GM12878 (cell line): ENCODE results near the gene TP63. TPM values are rescaled to one million over a fixed set of nuclear protein-coding genes. Genes with fewer than 3 reads are reported as not detected.

Source experiments
- ATAC-seq: fragments of 200-7000 bp; cut with Tn5 transposase; 3 replicates; pipeline ENCODE4 v1.9.1; 2020; ENCODE audit warnings: mild to moderate bottlenecking, moderate library complexity
- Bru-seq: library from RNA; stranded (reverse); fragments of 400-500 nt; gene quantifications from one replicate; lab custom pipeline; 2021; lab: Mats Ljungman, UMichigan
- BruChase-seq, 2 experiments: library from RNA; stranded (reverse); fragments of 400-500 nt; gene quantifications; one replicate each; lab custom pipeline; 2021; lab: Mats Ljungman, UMichigan
- BruUV-seq: library from RNA; stranded (reverse); fragments of 400-500 nt; replicated peaks from 2 replicates; lab custom pipeline; 2021; lab: Mats Ljungman, UMichigan
- CTCF ChIA-PET: fragments of 300-600 bp; sonication (Branson Sonifier 250); formaldehyde crosslinking; extraction: SDS; loops from one replicate; lab custom pipeline; 2021; ENCODE audit warnings: inconsistent platforms; lab: Yijun Ruan, JAX
- POLR2A ChIA-PET: fragments of 350-600 bp; formaldehyde crosslinking; extraction: SDS; loops from one replicate; lab custom pipeline; 2021; ENCODE audit warnings: inconsistent platforms; lab: Charles Lee
- RAD21 ChIA-PET: fragments of 300-600 bp; sonication (Branson Sonifier 250); formaldehyde crosslinking; loops from one replicate; lab custom pipeline; 2023; ENCODE audit warnings: antibody characterized with exemption; ENCODE audit not compliant: unreplicated experiment; lab: Charles Lee
- SMC1A ChIA-PET: fragments of 300-600 bp; sonication (Branson Sonifier 250); formaldehyde crosslinking; loops from one replicate; lab custom pipeline; 2023; ENCODE audit not compliant: unreplicated experiment, uncharacterized antibody; lab: Charles Lee
- DNase-seq: peaks from one replicate; pipeline ENCODE4 v3.0.0-alpha.2; 2011; ENCODE audit warnings: low read depth, low spot score
- FAIRE-seq: peaks from 3 replicates; lab custom pipeline; 2011; peaks lifted over from hg19 to GRCh38; lab: Jason Lieb, UNC
- H2AFZ ChIP-seq: 2 replicates; pipeline ENCODE4 v1.6.0; 2011; ENCODE audit warnings: low read depth, low read length, control low read depth; ENCODE audit not compliant: control insufficient read depth
- H3K27ac ChIP-seq: 2 replicates; pipeline ENCODE4 v1.5.1; 2011; ENCODE audit warnings: control low read depth; ENCODE audit not compliant: control insufficient read depth, insufficient read depth
- H3K27me3 ChIP-seq, 2 experiments: replicated peaks in 1 of 2; 2 replicates each; pipeline versions ENCODE4 v1.6.0 to v1.6.1; 2011; ENCODE audit warnings: low read length in 1 of 2; ENCODE audit not compliant: control insufficient read depth in 2 of 2, insufficient read depth in 2 of 2
- H3K36me3 ChIP-seq, 2 experiments: 2 replicates each; pipeline ENCODE4 v1.5.1; 2011; ENCODE audit warnings: low read length in 1 of 2; ENCODE audit not compliant: control insufficient read depth in 2 of 2, insufficient read depth in 2 of 2
- H3K4me1 ChIP-seq: 2 replicates; pipeline ENCODE4 v1.6.1; 2011; ENCODE audit warnings: mild to moderate bottlenecking, low read length, moderate library complexity, mixed read lengths; ENCODE audit not compliant: control insufficient read depth, insufficient read depth
- H3K4me2 ChIP-seq: 2 replicates; pipeline ENCODE4 v1.6.0; 2011; ENCODE audit warnings: control low read depth; ENCODE audit not compliant: control insufficient read depth, insufficient read depth
- H3K4me3 ChIP-seq: fragments of 200-600 bp; sonication (generic); 2 replicates; pipeline ENCODE4 v1.5.1; 2016
- H3K79me2 ChIP-seq: 2 replicates; pipeline ENCODE4 v1.6.0; 2011; ENCODE audit warnings: low read length; ENCODE audit not compliant: control insufficient read depth, insufficient read depth
- H3K9ac ChIP-seq: 2 replicates; pipeline ENCODE4 v1.8.0; 2011; ENCODE audit warnings: low read length, control low read depth, mixed read lengths; ENCODE audit not compliant: control insufficient read depth, insufficient read depth
- H3K9me3 ChIP-seq: replicated peaks from 3 replicates; pipeline ENCODE4 v1.5.1; 2011; ENCODE audit warnings: mild to moderate bottlenecking, low read length; ENCODE audit not compliant: control insufficient read depth, insufficient read depth
- H4K20me1 ChIP-seq: 2 replicates; pipeline ENCODE4 v1.6.0; 2011; ENCODE audit not compliant: control insufficient read depth, insufficient read depth
- DPF2 ChIP-seq: fragments of 450-650 bp; IDR thresholded peaks from 2 replicates; pipeline ENCODE4 v1.6.1; 2017; ENCODE audit warnings: mild to moderate bottlenecking
- EP300 ChIP-seq, 2 experiments: fragments of 150-350 bp in 1 of 2; IDR thresholded peaks; 2 replicates each; pipeline ENCODE4 v1.6.1; 2011 to 2012; ENCODE audit warnings: low read depth in 2 of 2, low read length in 2 of 2, borderline replicate concordance in 1 of 2, improper control_type of control experiment in 1 of 2, inconsistent platforms in 1 of 2; ENCODE audit not compliant: control insufficient read depth in 1 of 2
- ESRRA ChIP-seq: IDR thresholded peaks from 2 replicates; pipeline ENCODE4 v1.6.1; 2012; ENCODE audit warnings: mild to moderate bottlenecking, low read length, improper control_type of control experiment
- MEF2B ChIP-seq: fragments of 450-650 bp; IDR thresholded peaks from 2 replicates; pipeline ENCODE4 v1.6.1; 2018; ENCODE audit warnings: mild to moderate bottlenecking, moderate library complexity; ENCODE audit not compliant: partially characterized antibody, poor library complexity, severe bottlenecking
- POLR2A ChIP-seq: IDR thresholded peaks from 2 replicates; pipeline ENCODE4 v1.6.1; 2011; ENCODE audit warnings: low read depth, mild to moderate bottlenecking, low read length
- RUNX3 ChIP-seq: IDR thresholded peaks from 2 replicates; pipeline ENCODE4 v1.6.1; 2012; ENCODE audit warnings: low read length, inconsistent platforms
- TAF1 ChIP-seq: IDR thresholded peaks from 2 replicates; pipeline ENCODE4 v1.6.1; 2011; ENCODE audit warnings: mild to moderate bottlenecking, low read depth, low read length, borderline replicate concordance
- TARDBP ChIP-seq: IDR thresholded peaks from 2 replicates; pipeline ENCODE4 v1.6.1; 2016; ENCODE audit warnings: borderline replicate concordance
- YBX1 ChIP-seq: fragments of 450-650 bp; IDR thresholded peaks from 2 replicates; pipeline ENCODE4 v1.6.1; 2016; ENCODE audit warnings: antibody characterized with exemption
- ZNF217 ChIP-seq: fragments of 450-650 bp; IDR thresholded peaks from 2 replicates; pipeline ENCODE4 v1.6.1; 2017; ENCODE audit warnings: antibody characterized with exemption, mild to moderate bottlenecking
- ZNF24 ChIP-seq: fragments of 450-650 bp; IDR thresholded peaks from 2 replicates; pipeline ENCODE4 v1.6.1; 2017; ENCODE audit warnings: antibody characterized with exemption, mild to moderate bottlenecking
- ZNF274 ChIP-seq: IDR thresholded peaks from one replicate; pipeline ENCODE4 v1.8.0; 2011; ENCODE audit not compliant: insufficient read length, insufficient read depth
- in situ Hi-C: fragments of 300-500 bp; cut with MboI; formaldehyde crosslinking; loops from 9 replicates; pipeline ENCODE4 v1.14.3; 2018; ENCODE audit warnings: mixed read lengths
- intact Hi-C: fragments of 100-400 bp; cut with micrococcal nuclease; formaldehyde crosslinking; loops from one replicate; pipeline ENCODE4 v1.14.2; 2022; ENCODE audit not compliant: unreplicated experiment
- long read RNA-seq, 2 experiments: library from polyadenylated mRNA; unstranded; transcript quantifications; one replicate each; pipeline ENCODE4 v2.0.0, GENCODE V29; 2019 to 2020
- polyA minus RNA-seq, 3 experiments: library from RNA; depleted of rRNA, polyadenylated mRNA; stranded (reverse); fragments of >200 nt; gene quantifications; 2 replicates each; pipeline ENCODE4 v1.2.3, GENCODE V29; 2011
- polyA plus RNA-seq, 11 experiments: library from polyadenylated mRNA; depleted of rRNA in 4 of 11; unstranded in 6 of 11; stranded (reverse) in 5 of 11; fragments of >200 nt; fragmentation: Nextera tagmentation in 4 of 11; fragmentation: Illumina TruSeq in 1 of 11; extraction: Ambion mirVana in 4 of 11; extraction: Trizol in 1 of 11; gene quantifications; 1 replicate in 1 of 11; 2 replicates in 10 of 11; pipeline versions ENCODE4 v1.2.1 to v1.2.3, GENCODE V29; 2011 to 2016; ENCODE audit warnings: inconsistent platforms in 2 of 11, missing spikeins in 2 of 11, low read depth in 1 of 11
- total RNA-seq, 4 experiments: library from RNA; depleted of rRNA in 3 of 4; stranded (reverse); fragments of >200 nt in 3 of 4; fragmentation: Illumina TruSeq in 1 of 4; extraction: Trizol in 1 of 4; gene quantifications; 2 replicates each; pipeline versions ENCODE4 v1.2.1 to v1.2.3, GENCODE V29; 2013 to 2021
- TF ChIP-seq, protein P1 (sequence below): fragments of 450-650 bp; IDR thresholded peaks from 2 replicates; pipeline ENCODE4 v1.6.1; 2017; ENCODE audit warnings: borderline replicate concordance
- TF ChIP-seq, protein P2 (sequence below): IDR thresholded peaks from 2 replicates; pipeline ENCODE4 v1.6.1; 2012; ENCODE audit warnings: low read depth, low read length, improper control_type of control experiment
- TF ChIP-seq, protein P3 (sequence below): fragments of 450-650 bp; IDR thresholded peaks from 2 replicates; pipeline ENCODE4 v1.6.1; 2017; ENCODE audit warnings: mild to moderate bottlenecking, moderate library complexity
- TF ChIP-seq, protein P4 (sequence below): IDR thresholded peaks from 2 replicates; pipeline ENCODE4 v1.6.1; 2012; ENCODE audit warnings: low read length, inconsistent platforms

The TP63 gene
- total RNA-seq (2013; cell fraction: nucleolus; rRNA removed), result 21.5 and 25.8 TPM in 2 replicates
- total RNA-seq (2014; rRNA removed) (5.1 and 5.2 TPM in 2 replicates), total RNA-seq (2014; rRNA removed; fragmentation: Illumina TruSeq; extraction: Trizol) (6.1 and 6.4 TPM in 2 replicates), total RNA-seq (2021) (8.3 and 9.8 TPM in 2 replicates), polyA plus RNA-seq (2011; rRNA removed) (4.1 and 6.0 TPM in 2 replicates), polyA plus RNA-seq (2014; fragmentation: Illumina TruSeq; extraction: Trizol) (7.3 and 8.5 TPM in 2 replicates), polyA plus RNA-seq (2014; fragmentation: Nextera tagmentation; extraction: Ambion mirVana) (1 to 10 TPM; 1.4 to 1.8 TPM), polyA plus RNA-seq (2014; rRNA removed) (4.1 and 6.1 TPM in 2 replicates), polyA plus RNA-seq (2016; fragmentation: Nextera tagmentation; extraction: Ambion mirVana) (10 to 100 TPM in 1 of 2 experiments, 1 to 10 TPM in 1; 8.6 to 10.8 TPM), polyA minus RNA-seq (2011; rRNA and poly(A)+ RNA removed) (10.6 and 15.3 TPM in 2 replicates), Bru-seq, nascent RNA (percentile 63 among the genes with signal in this experiment), BruChase-seq, experiment 1, labeled RNA remaining after a 6-hour chase (percentile 55 among the genes with signal in this experiment), BruChase-seq, experiment 2, labeled RNA remaining after a 2-hour chase (percentile 56 among the genes with signal in this experiment)
- 6.6 TPM for polyA plus RNA-seq (2011; ENCODE audit: low read depth)
- 8.6 and 10.4 TPM in 2 replicates for polyA plus RNA-seq (2011; cell fraction: cytosol; rRNA removed)
- 5.0 and 6.7 TPM in 2 replicates for polyA plus RNA-seq (2011; cell fraction: nucleus; rRNA removed)
- 8.9 and 9.6 TPM in 2 replicates for polyA plus RNA-seq (2012)
- 5.7 and 6.4 TPM in 2 replicates for polyA minus RNA-seq (2011; cell fraction: cytosol; rRNA and poly(A)+ RNA removed)
- 6.3 and 12.6 TPM in 2 replicates for polyA minus RNA-seq (2011; cell fraction: nucleus; rRNA and poly(A)+ RNA removed)
- long read RNA-seq, experiment 1, full-length matches to known transcripts, result 1 of 1 reads
- long read RNA-seq, experiment 1, partial matches to known transcripts, result 0 of 1 reads
- long read RNA-seq, experiment 1, other reads (novel, unspliced or antisense), result 0 of 1 reads
- long read RNA-seq, experiment 2, partial matches to known transcripts, result 0 of 18 reads
- long read RNA-seq, experiment 2, other reads (novel, unspliced or antisense), result 18 of 18 reads

DNA sequence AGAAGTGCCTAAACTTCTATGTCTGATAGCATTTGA is at the start of gene TP63:
TSS of gene TP63 (plus strand) at position 17 of the 36 bp plus-strand sequence. CDS start 127 bp downstream, outside the sequence.
- no peak for FAIRE-seq
- H4K20me1 ChIP-seq, result no peaks in the 10 kb centered on the region
- peaks cover 10% of the 10 kb centered on the region; the same call in 1 of the 2 replicates for H3K4me1 ChIP-seq
- ChIA-PET POLR2A (interaction anchor here (1.7 kb wide), 1 partner anchor 24 kb away, joined by 4 read pairs; no protein-coding TSS in a partner anchor), SMC1A (interaction anchor here (1.0 to 5.5 kb wide), 17 partner anchors 9 to 746 kb away, joined by 3 to 39 read pairs (median 6); no protein-coding TSS in a partner anchor), CTCF (interaction anchor here (0.9 to 2.3 kb wide), 5 partner anchors 10 to 358 kb away, joined by 3 to 7 read pairs (median 4); no protein-coding TSS in a partner anchor), RAD21 (interaction anchor here (1.0 to 3.9 kb wide), 13 partner anchors 10 to 358 kb away, joined by 3 to 29 read pairs (median 5); no protein-coding TSS in a partner anchor)
- H3K27ac ChIP-seq, result peak within 1 kb of the TSS; percentile 86
- BruUV-seq, result no TSS peak
- H3K4me3 ChIP-seq, result peak within 1 kb of the TSS; percentile 65
- in situ Hi-C loops, result no loop called here
- no peaks in the 10 kb centered on the region for H3K36me3 ChIP-seq
- no peak for DNase-seq
- H2AFZ ChIP-seq, result peak within 1 kb of the TSS; percentile 65
- peaks cover 19% of the 10 kb centered on the region for H3K79me2 ChIP-seq
- H3K27me3 ChIP-seq, result no peaks in the 10 kb centered on the region
- peak within 1 kb of the TSS; percentile 82 for H3K4me2 ChIP-seq
- no peak for ATAC-seq
- peak within 1 kb of the TSS; percentile 48 for H3K9ac ChIP-seq
- peaks cover 2% of the 10 kb centered on the region; the same call in 2 of the 3 replicates for H3K9me3 ChIP-seq
- intact Hi-C loops, result loop anchor here (2.0 to 5.0 kb wide), 6 partner anchors 44 to 359 kb away; no protein-coding TSS in a partner anchor
- TF ChIP-seq RUNX3, result no peak
- TF ChIP-seq DPF2, result no peak
- TF ChIP-seq, protein P1, sequence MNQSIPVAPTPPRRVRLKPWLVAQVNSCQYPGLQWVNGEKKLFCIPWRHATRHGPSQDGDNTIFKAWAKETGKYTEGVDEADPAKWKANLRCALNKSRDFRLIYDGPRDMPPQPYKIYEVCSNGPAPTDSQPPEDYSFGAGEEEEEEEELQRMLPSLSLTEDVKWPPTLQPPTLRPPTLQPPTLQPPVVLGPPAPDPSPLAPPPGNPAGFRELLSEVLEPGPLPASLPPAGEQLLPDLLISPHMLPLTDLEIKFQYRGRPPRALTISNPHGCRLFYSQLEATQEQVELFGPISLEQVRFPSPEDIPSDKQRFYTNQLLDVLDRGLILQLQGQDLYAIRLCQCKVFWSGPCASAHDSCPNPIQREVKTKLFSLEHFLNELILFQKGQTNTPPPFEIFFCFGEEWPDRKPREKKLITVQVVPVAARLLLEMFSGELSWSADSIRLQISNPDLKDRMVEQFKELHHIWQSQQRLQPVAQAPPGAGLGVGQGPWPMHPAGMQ, result no peak
- TF ChIP-seq YBX1, result no peak
- TF ChIP-seq TARDBP, result no peak
- TF ChIP-seq ZNF217, result no peak
- no peak for TF ChIP-seq MEF2B
- TF ChIP-seq POLR2A, result no peak
- no peak for TF ChIP-seq EP300 (IDR thresholded peaks at IDR 0.05; ENCODE audit: borderline replicate concordance in 1 of 2, control insufficient read depth in 1 of 2, low read depth in 2 of 2, low read length in 2 of 2)
- TF ChIP-seq, protein P2, sequence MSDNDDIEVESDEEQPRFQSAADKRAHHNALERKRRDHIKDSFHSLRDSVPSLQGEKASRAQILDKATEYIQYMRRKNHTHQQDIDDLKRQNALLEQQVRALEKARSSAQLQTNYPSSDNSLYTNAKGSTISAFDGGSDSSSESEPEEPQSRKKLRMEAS, result no peak
- TF ChIP-seq TAF1, result no peak
- TF ChIP-seq ZNF24, result no peak
- TF ChIP-seq ESRRA, result no peak
- TF ChIP-seq, protein P3, sequence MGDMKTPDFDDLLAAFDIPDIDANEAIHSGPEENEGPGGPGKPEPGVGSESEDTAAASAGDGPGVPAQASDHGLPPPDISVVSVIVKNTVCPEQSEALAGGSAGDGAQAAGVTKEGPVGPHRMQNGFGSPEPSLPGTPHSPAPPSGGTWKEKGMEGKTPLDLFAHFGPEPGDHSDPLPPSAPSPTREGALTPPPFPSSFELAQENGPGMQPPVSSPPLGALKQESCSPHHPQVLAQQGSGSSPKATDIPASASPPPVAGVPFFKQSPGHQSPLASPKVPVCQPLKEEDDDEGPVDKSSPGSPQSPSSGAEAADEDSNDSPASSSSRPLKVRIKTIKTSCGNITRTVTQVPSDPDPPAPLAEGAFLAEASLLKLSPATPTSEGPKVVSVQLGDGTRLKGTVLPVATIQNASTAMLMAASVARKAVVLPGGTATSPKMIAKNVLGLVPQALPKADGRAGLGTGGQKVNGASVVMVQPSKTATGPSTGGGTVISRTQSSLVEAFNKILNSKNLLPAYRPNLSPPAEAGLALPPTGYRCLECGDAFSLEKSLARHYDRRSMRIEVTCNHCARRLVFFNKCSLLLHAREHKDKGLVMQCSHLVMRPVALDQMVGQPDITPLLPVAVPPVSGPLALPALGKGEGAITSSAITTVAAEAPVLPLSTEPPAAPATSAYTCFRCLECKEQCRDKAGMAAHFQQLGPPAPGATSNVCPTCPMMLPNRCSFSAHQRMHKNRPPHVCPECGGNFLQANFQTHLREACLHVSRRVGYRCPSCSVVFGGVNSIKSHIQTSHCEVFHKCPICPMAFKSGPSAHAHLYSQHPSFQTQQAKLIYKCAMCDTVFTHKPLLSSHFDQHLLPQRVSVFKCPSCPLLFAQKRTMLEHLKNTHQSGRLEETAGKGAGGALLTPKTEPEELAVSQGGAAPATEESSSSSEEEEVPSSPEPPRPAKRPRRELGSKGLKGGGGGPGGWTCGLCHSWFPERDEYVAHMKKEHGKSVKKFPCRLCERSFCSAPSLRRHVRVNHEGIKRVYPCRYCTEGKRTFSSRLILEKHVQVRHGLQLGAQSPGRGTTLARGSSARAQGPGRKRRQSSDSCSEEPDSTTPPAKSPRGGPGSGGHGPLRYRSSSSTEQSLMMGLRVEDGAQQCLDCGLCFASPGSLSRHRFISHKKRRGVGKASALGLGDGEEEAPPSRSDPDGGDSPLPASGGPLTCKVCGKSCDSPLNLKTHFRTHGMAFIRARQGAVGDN, result no peak
- TF ChIP-seq, protein P4, sequence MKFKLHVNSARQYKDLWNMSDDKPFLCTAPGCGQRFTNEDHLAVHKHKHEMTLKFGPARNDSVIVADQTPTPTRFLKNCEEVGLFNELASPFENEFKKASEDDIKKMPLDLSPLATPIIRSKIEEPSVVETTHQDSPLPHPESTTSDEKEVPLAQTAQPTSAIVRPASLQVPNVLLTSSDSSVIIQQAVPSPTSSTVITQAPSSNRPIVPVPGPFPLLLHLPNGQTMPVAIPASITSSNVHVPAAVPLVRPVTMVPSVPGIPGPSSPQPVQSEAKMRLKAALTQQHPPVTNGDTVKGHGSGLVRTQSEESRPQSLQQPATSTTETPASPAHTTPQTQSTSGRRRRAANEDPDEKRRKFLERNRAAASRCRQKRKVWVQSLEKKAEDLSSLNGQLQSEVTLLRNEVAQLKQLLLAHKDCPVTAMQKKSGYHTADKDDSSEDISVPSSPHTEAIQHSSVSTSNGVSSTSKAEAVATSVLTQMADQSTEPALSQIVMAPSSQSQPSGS, result no peak
- TF ChIP-seq ZNF274, result no peak
